ENCODE measurements around the gene ABCF2.

The ABCF2 gene

DNA sequence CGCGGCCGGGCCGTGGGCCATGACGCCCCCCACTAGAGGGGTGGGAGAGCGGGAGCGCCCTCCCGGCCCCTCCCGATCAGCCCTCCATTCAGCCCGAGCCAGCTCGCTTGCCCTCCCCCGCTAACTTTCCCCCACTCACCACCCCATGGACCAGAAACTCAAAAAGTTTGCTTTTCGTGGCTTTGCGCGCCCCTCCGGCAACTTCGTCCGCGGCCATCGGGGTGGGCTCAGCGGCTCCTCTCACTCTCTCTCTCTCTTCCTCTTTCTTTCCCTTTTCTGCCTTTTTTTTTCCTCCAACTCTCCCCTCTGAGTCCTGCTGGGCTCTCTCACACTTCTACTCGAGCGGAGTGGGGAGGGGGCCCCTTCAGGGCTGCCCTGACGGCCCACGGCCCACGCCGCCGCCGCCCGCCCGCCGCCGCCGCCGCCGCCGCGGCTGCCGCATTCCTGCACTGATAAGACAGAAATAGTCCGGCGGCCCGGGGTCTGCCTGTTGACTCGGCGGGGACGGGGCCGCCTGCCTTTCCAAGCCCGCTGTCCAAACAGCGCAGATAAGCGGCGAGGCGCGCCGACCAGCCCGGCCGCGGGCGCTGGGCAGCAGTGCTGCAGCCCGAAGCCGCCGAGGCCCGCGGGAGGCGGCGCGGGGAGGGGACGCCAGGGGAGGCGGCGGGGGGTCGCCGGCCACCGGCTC, 21.5 kb upstream of the ABCF2 start, which contains the start of gene SMARCD3:
SMARCD3 (minus strand) TSS at position 349 of the 688 bp plus-strand sequence; CDS start at position 217, 132 bp downstream.
- DNase-seq (ENCODE audit: low spot score) = peak; percentile 67
- Histone ChIP-seq H2AFZ (ENCODE audit: low read length) (peak within 1 kb of the TSS; percentile 93), H3K79me1 (ENCODE audit: low read depth, low read length) (no peaks in the 10 kb centered on the region), H3K9me3 (replicated peaks in 1 of 2; ENCODE audit: control insufficient read depth in 2 of 2, insufficient read depth in 1 of 2, low read depth in 1 of 2, low read length in 2 of 2) (no peaks in the 10 kb centered on the region), H3K9ac (ENCODE audit: low read depth, low read length, poor library complexity) (peak within 1 kb of the TSS; percentile 94), H4K91ac (ENCODE audit: low read depth, low read length, poor library complexity) (no peak within 1 kb of the TSS), H2BK5ac (ENCODE audit: low read length) (no peak within 1 kb of the TSS), H2BK12ac (ENCODE audit: low read length) (peak within 1 kb of the TSS; percentile 100), H3K27ac (replicated peaks; ENCODE audit: low read length) (peak within 1 kb of the TSS; percentile 47), H2BK120ac (ENCODE audit: low read depth, low read length) (peak within 1 kb of the TSS; percentile 75), H3K4me2 (ENCODE audit: insufficient read depth, low read length, poor library complexity, severe bottlenecking) (peak within 1 kb of the TSS; percentile 95), H3K36me3 (replicated peaks in 1 of 2; ENCODE audit: control insufficient read depth in 2 of 2, insufficient read depth in 2 of 2, low read length in 2 of 2) (no peaks in the 10 kb centered on the region), H3K18ac (ENCODE audit: low read length) (peak within 1 kb of the TSS; percentile 99), H3K23ac (ENCODE audit: low read depth, low read length, poor library complexity) (peak within 1 kb of the TSS; percentile 95), H3K27me3 (ENCODE audit: control insufficient read depth in 3 of 3, insufficient read depth in 3 of 3, low read depth in 1 of 3, low read length in 3 of 3) (peaks cover 0 to 29% (median 0%) of the 10 kb centered on the region in 3 experiments), H3K4ac (ENCODE audit: low read length) (peak within 1 kb of the TSS; percentile 66), H3K14ac (ENCODE audit: low read length) (peak within 1 kb of the TSS; percentile 9), H3K4me1 (ENCODE audit: control insufficient read depth in 2 of 2, insufficient read depth in 1 of 2, low read depth in 1 of 2, low read length in 2 of 2) (peaks cover 52 to 56% of the 10 kb centered on the region in 2 donors), H2AK5ac (ENCODE audit: low read depth, low read length) (peak within 1 kb of the TSS; percentile 90), H4K8ac (ENCODE audit: low read depth, low read length) (no peak within 1 kb of the TSS), H3K4me3 (ENCODE audit: low read length in 2 of 2) (peak within 1 kb of the TSS; percentile 62 to 76), H2BK15ac (ENCODE audit: low read length) (peak within 1 kb of the TSS; percentile 97)
- WGBS, 2 donors (ENCODE audit: extremely low coverage in 2 of 2, insufficient read length in 2 of 2, insufficient replicate concordance in 1 of 2) = no CpG with 5 or more reads among the region's 71 CpGs

DNA sequence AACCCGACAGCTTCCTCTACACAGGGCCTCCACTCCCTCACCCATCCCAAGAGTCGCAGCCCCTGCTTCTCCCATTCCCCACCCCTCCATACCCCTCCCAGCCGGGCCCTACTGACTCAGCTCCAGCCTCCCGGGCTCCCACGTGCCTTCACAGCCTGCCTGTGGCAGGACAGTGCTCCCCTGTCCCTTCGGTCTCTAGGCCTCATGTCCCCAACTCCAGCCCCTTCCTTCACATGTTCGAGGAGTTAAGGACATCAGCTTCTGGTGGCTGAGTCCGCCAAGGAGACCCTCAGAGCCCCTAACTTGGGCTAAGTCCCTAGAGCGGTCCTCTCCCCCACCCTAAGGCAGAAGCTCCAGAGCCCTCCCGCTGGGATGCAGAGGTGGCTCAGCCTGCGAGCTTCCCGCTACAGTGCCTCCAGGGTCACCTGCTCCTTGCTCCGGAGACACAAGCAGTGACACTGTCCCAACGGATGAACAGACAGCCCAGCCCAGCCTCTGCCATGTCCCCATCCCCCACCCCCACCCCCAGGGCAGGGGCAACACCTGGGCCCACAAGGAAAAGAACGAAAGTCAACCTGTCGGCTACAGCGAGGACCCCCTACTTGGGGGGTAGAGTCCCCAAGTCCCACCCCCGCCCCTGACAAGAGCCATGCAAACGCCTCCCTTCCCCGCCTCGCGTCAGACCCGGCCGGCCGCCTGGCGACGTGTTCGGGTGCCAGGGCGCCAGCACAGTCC, 20.8 kb upstream of the ABCF2 start:
- Histone ChIP-seq H2BK120ac (ENCODE audit: low read depth, low read length) (peak overlapping the region; percentile 75), H4K91ac (ENCODE audit: low read depth, low read length, poor library complexity) (no peak overlapping the region), H3K4me1 (ENCODE audit: control insufficient read depth in 2 of 2, insufficient read depth in 1 of 2, low read depth in 1 of 2, low read length in 2 of 2) (peaks cover 51 to 56% of the 10 kb centered on the region in 2 donors), H4K8ac (ENCODE audit: low read depth, low read length) (no peak overlapping the region), H2BK15ac (ENCODE audit: low read length) (peak overlapping the region; percentile 64), H3K4me3 (ENCODE audit: low read length in 2 of 2) (peak overlapping the region; percentile 62 to 76), H3K14ac (ENCODE audit: low read length) (peak overlapping the region; percentile 9), H2BK5ac (ENCODE audit: low read length) (no peak overlapping the region), H2BK12ac (ENCODE audit: low read length) (no peak overlapping the region), H3K18ac (ENCODE audit: low read length) (peak overlapping the region; percentile 96), H3K27me3 (ENCODE audit: control insufficient read depth in 3 of 3, insufficient read depth in 3 of 3, low read depth in 1 of 3, low read length in 3 of 3) (peaks cover 0 to 29% (median 0%) of the 10 kb centered on the region in 3 experiments), H2AK5ac (ENCODE audit: low read depth, low read length) (peak overlapping the region; percentile 89), H3K4ac (ENCODE audit: low read length) (no peak overlapping the region), H3K9ac (ENCODE audit: low read depth, low read length, poor library complexity) (peak overlapping the region; percentile 72), H3K23ac (ENCODE audit: low read depth, low read length, poor library complexity) (peak overlapping the region; percentile 59), H3K27ac (replicated peaks; ENCODE audit: low read length) (no peak overlapping the region), H2AFZ (ENCODE audit: low read length) (peak overlapping the region; percentile 93), H3K36me3 (replicated peaks in 1 of 2; ENCODE audit: control insufficient read depth in 2 of 2, insufficient read depth in 2 of 2, low read length in 2 of 2) (peaks cover 0 to 2% of the 10 kb centered on the region in 2 donors), H3K79me1 (ENCODE audit: low read depth, low read length) (no peaks in the 10 kb centered on the region), H3K4me2 (ENCODE audit: insufficient read depth, low read length, poor library complexity, severe bottlenecking) (peak overlapping the region; percentile 95), H3K9me3 (replicated peaks in 1 of 2; ENCODE audit: control insufficient read depth in 2 of 2, insufficient read depth in 1 of 2, low read depth in 1 of 2, low read length in 2 of 2) (no peaks in the 10 kb centered on the region)
- DNase-seq (ENCODE audit: low spot score) = no peak
- no CpG with 5 or more reads among the region's 29 CpGs for WGBS, 2 donors (ENCODE audit: extremely low coverage in 2 of 2, insufficient read length in 2 of 2, insufficient replicate concordance in 1 of 2)

DNA sequence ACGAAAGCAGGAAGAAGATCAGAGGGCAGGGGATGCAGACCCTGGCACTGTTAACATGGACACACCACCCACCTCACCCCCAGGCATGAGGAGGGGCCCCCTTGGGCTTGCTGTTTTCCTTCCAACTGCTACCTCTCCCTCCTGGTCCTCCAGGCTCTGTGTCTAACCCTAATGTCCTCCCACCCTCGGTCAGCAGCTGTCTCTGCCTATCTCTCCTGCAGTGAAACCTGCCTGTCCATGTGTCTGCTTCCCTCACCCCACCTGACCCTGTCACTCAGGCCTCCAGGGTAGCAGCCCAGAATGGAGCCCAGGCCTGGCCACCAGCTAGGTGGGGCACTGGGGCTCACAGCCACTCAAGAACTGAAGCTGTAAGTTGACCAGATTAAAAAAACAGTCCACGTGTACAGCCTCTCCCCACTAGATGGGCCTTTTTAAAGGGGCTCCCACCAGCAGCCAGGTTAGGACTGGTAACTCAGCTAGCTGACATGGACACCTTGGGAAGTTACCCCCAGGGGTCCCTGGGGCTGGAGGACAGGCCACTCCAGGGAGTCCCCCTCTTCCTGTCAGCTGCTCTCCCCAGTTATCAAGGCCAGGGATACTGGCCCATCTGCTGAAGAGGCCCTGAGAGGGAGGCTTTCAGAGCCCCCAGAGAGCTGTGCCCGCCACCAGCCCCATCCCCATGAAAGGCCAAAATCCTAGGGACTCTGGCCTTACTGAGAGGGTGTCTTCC, 20.0 kb upstream of the ABCF2 start:
- Histone ChIP-seq H3K23ac (ENCODE audit: low read depth, low read length, poor library complexity) (no peak overlapping the region), H3K9me3 (replicated peaks in 1 of 2; ENCODE audit: control insufficient read depth in 2 of 2, insufficient read depth in 1 of 2, low read depth in 1 of 2, low read length in 2 of 2) (no peaks in the 10 kb centered on the region), H3K4me1 (ENCODE audit: control insufficient read depth in 2 of 2, insufficient read depth in 1 of 2, low read depth in 1 of 2, low read length in 2 of 2) (peaks cover 47 to 59% of the 10 kb centered on the region in 2 donors), H2BK12ac (ENCODE audit: low read length) (no peak overlapping the region), H2BK15ac (ENCODE audit: low read length) (no peak overlapping the region), H3K27ac (replicated peaks; ENCODE audit: low read length) (no peak overlapping the region), H3K27me3 (ENCODE audit: control insufficient read depth in 3 of 3, insufficient read depth in 3 of 3, low read depth in 1 of 3, low read length in 3 of 3) (peaks cover 0 to 29% (median 0%) of the 10 kb centered on the region in 3 experiments), H2BK120ac (ENCODE audit: low read depth, low read length) (no peak overlapping the region), H3K9ac (ENCODE audit: low read depth, low read length, poor library complexity) (no peak overlapping the region), H2AFZ (ENCODE audit: low read length) (peak overlapping the region; percentile 93), H4K8ac (ENCODE audit: low read depth, low read length) (no peak overlapping the region), H3K18ac (ENCODE audit: low read length) (peak overlapping the region; percentile 12), H2BK5ac (ENCODE audit: low read length) (no peak overlapping the region), H3K14ac (ENCODE audit: low read length) (no peak overlapping the region), H3K4me3 (ENCODE audit: low read length in 2 of 2) (peak overlapping the region in 1 of 2 donors; percentile 62), H3K36me3 (replicated peaks in 1 of 2; ENCODE audit: control insufficient read depth in 2 of 2, insufficient read depth in 2 of 2, low read length in 2 of 2) (peaks cover 0 to 9% of the 10 kb centered on the region in 2 donors), H3K79me1 (ENCODE audit: low read depth, low read length) (no peaks in the 10 kb centered on the region), H3K4me2 (ENCODE audit: insufficient read depth, low read length, poor library complexity, severe bottlenecking) (no peak overlapping the region), H2AK5ac (ENCODE audit: low read depth, low read length) (peak overlapping the region; percentile 89), H4K91ac (ENCODE audit: low read depth, low read length, poor library complexity) (no peak overlapping the region), H3K4ac (ENCODE audit: low read length) (no peak overlapping the region)
- WGBS, 2 donors (ENCODE audit: extremely low coverage in 2 of 2, insufficient read length in 2 of 2, insufficient replicate concordance in 1 of 2) = no CpG with 5 or more reads among the region's 4 CpGs
- no peak for DNase-seq (ENCODE audit: low spot score)

All from neuronal stem cell (in vitro differentiated cells).